Myocyte (in vitro differentiated cells): Measurements from ENCODE around the gene SCAF1. TPM values are rescaled to one million over a fixed set of nuclear protein-coding genes. Genes with fewer than 3 reads are reported as not detected.

Source experiments
- DNase-seq: peaks from one replicate; pipeline ENCODE4 v3.0.0-alpha.2; 2012; ENCODE audit warnings: low read depth
- total RNA-seq: library from RNA; depleted of rRNA; stranded (reverse); fragments of >200 nt; gene quantifications from 2 replicates; pipeline ENCODE4 v1.2.3, GENCODE V29; 2014

Gene SCAF1
- total RNA-seq, 1 donor from 2014 or later, result 26.9 TPM

DNA sequence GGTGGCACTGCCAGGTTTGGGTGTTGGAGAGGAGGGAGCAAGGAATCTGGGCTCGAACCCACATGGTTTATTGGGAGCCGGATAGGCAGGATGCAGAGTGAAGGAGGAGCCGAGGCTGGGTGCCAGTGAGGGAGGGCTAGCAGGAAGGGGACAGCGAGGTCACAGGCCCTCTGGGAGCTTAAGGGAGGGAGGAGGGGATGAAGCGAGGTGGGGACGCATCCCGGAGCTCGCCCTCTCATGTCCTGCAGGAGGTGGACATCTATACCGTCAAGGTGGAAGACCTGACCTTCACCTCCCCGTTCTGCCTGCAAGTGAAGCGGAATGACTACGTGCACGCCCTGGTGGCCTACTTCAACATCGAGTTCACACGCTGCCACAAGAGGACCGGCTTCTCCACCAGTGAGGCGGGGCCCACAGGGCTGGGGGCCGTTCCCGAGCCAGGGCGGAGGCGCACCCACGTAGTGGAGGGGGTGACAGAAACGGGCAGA lies 43.9 kb downstream of the SCAF1 start:
- no peak for DNase-seq

DNA sequence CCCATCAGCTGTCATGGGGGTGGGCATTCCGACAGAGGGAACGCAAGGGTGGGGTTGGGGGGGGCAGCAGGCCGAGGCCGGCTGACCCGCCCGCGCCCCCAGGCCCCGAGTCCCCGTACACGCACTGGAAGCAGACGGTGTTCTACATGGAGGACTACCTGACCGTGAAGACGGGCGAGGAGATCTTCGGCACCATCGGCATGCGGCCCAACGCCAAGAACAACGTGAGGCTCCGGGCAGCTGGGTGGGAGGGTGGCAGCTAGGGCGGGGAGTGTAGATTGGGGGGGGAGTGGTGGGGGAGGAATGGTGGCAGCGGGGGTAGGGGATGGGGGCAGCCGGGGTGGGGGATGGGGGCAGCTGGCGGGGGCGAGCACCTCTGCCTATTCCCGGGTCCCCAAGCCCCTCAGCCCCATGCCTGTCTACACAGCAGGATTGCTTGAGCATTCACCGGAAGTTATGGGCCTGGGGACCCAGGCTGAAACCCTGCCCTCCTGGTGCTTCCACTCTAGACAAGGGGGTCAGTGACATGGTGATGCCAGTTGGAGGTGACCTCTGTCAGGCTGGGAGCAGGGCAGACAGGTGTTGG lies 44.6 kb downstream of the SCAF1 start:
- DNase-seq, result no peak

DNA sequence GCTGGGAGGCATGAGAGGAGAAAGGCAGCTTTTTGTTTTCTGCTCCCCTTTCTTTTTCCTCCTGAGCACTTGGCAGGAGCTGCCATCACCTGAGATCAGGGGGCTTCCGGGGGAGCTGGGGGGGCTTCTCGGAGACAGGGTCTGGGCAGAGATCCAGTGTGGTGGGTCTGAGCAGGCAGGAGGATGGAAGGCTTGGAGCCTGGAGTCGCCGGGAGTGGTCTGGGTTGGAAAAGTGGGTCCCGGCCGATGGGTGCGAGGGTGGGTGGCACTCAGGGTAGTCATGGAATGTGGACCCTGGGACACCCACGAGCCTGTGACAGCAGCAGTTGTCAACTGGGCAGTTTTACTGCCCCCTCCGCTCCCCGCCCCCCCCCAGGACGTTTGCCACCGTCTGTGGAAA lies 45.1 kb downstream of the SCAF1 start:
- no peak for DNase-seq

DNA sequence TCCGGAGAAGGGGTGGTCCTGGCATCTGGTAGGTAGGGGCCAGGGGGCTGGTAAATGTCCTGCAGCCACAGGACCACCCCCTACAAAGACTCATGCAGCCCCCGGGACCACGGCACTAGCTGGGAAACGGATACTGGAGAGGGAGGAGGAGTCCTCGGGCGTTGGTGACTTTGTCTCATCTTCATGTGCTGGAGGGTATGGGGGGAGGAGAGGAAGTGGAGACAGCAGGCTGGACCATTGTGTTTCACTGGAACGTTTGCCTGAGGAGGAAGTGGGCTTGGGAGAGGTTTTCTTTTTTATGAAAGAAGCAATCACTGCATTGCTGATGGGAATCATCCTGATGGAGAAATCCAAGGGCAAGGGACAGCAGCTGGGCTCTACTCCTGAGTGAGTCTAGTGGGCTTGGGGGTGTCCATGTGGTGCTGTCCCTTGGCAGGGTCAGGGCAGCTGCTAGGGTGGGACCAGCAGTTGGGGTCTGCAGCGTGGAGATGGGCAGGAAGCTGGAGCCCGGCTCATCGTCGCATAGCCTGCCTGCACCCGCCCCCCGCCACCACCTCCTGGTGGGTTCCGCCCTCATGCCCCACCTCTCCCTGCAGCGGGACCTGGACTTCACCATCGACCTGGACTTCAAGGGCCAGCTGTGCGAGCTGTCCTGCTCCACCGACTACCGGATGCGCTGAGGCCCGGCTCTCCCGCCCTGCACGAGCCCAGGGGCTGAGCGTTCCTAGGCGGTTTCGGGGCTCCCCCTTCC lies 45.7 kb downstream of the SCAF1 start:
- DNase-seq, result no peak

DNA sequence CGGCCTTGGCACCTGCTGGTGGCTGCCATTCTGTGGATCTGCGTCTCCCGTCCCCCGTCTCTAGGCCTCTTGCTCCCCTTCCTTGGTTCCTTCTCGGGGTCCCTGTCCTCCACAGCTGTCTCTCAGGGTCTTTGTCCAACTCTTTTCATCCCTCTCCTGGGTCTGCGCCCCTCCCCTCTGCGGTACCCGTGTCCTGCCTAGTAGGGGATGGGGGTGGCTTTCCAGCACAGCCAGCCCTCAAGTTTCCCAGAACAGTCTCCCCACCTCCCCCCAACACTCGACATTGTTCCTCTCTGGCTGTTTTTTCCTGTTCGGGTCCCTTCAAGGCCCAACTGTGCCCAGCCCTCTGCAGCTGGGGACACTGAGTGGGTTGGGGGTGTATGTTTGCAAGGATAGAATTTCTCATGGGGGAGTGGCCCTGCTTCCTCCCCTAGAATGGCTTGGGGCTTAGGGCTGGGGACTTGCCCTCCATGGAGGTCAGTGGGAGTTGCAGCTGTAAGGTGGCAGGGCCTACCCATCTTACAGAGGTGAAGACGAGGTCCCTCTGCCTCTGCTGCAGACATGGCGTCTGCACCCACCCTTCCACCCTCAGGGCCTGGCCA lies 46.6 kb downstream of the SCAF1 start:
- DNase-seq, result no peak

DNA sequence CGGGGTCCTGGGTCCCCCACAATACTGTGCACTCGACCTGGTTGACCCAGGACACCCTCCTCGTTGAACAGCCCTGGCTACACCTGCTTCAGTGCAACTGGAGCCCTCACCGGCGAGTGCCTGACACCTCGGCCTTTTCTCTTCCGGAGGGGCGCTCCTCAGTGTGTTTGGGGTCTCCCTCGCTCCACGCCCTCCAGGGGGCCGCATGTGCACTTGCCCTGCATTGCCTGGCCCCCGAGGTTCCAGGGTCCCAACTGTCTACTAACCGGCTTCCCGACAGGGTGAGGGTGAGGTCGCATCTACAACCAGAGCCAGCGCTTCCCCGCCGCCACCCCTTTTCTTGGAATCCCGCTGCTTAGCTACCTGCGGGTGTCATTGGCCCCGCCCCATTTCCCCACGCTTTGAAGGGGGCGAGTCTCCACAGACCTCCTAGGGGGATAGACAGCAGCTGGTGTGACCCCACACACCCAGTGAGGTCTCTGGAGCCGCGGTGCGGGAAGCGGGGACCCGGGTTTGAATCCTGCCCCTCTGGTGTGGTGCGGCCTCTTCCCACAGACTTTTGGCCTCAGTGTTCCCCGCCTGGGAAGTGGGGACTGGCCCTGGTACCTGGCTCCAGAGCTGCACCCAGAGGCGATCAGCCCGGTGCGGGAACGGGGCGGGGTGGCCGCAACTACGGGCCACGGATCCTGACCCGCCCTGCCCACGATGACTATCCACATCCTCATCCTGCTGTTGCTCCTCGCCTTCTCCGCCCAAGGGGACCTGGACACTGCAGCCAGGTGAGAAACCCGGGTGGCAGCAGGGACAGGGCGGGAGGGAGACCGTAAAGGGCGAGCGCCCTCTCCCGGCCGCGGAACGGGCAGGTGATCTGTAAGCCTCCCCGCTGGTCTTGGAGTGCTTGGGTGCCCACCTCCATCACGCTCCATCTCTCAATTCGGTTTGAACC lies 47.4 kb downstream of the SCAF1 start, which contains the start of gene ADM5:
Gene ADM5 (plus strand): TSS at position 462 of the 946 bp plus-strand sequence. CDS start 244 bp downstream, at position 706.
- DNase-seq, result no peak

DNA sequence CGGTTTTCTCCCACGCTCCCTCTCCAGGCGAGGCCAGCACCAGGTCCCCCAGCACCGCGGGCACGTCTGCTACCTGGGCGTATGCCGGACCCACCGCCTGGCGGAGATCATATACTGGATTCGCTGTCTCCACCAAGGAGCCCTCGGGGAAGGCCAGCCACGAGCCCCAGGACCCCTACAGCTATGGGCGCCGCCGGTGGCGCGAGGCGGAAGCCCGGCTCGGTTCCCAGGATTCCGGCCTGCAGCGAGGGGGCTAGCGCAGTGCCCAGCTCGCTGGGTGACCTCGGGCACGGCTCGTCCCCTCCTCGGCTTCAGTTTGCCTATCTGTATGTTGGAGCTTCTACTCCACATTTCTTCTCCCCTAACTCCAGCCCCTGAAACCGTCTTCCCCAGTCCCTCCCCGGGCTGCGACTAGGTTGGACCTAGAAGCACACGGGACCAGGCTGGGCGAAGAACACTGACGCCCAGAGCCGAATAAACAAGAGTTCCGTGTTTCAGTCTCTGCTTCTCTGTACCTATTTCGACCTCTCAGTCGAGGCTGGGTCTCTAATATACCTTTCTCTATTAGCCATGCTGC lies 48.2 kb downstream of the SCAF1 start:
- DNase-seq, result no peak

DNA sequence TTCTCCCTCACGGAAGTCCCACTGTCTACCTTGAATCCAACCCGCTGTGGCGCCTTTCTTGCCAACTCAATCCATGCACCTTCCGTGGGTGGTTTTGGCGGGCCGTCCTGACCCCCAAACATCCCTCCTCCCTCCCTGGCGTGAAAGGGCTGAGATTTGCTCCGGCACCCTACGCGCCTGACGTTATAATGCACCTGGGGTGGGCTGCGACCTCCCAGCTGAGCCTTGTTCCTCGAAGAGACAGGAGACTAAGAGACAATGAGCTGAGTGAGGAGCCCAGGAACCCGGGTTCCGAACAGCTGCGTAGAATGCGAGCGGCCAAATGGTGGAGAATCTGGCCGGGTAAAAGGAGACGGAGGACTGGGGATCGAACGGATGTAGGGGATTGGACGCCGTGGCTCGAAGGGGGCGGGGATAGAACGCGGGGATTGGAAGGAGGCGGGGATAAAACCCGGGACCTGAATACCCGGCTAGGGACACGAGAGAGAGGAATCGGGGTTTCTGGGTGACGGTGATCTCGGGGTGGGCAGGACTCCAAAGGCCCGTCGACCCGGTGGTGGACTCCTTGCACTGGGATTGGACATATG lies 48.7 kb downstream of the SCAF1 start, which contains the start of gene CPT1C:
Gene CPT1C (plus strand): TSS at position 461 of the 587 bp plus-strand sequence. CDS start 1,137 bp downstream, outside the sequence.
- peak; percentile 68 for DNase-seq

DNA sequence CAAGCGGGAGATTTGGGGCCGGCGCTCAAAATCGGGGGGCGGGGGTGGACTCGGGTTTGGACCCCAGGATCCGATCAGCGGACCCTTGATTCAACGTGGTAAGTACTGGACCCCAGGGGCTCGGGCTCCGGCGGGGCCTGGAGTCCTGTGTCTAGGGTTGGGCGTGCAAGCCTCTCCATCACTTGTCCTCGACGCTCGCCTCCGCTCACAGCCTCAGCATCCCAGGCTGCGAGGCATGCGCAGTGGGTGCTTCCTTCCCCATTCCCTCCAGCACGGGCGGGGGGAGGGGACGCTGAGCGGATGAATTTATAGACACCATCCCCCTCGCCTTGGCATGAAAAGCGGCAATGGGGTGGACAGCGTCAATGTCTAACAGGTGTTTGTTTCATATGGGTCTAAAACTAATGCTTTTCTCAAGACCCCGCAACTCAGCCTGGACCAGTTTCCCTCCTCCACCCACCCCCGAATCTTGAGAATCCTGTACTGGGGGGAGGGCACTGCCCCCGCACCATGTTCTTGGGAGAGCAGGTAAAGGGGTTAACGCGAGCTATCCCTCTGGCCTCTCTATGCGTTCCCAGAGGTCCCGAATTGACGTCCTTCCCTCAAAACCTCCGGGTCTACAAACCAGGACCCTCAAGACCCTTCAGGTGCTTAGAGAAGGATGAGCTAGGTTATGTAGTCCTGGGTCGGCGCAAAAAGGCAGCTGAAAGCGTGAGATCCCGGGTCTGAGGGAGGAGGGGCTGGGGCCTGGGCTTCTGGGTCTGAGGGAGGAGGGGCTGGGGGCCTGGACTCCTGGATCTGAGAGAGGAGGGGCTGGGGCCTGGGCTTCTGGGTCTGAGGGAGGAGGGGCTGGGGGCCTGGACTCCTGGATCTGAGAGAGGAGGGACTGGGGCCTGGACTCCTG lies 49.5 kb downstream of the SCAF1 start:
- DNase-seq, result peak; percentile 33

DNA sequence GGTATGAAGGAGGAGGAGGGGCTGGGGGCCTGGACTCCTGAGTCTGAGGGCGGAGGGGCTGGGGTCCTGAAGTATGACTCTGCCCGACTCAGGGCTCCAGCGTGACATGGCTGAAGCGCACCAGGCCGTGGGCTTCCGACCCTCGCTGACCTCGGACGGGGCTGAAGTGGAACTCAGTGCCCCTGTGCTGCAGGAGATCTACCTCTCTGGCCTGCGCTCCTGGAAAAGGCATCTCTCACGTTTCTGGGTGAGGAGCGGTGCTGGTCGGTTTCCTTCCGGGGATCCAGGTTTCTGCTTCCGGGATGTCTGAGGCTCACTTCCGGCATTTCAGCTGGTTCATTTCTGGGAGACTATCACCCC lies 50.1 kb downstream of the SCAF1 start:
- DNase-seq, result no peak

DNA sequence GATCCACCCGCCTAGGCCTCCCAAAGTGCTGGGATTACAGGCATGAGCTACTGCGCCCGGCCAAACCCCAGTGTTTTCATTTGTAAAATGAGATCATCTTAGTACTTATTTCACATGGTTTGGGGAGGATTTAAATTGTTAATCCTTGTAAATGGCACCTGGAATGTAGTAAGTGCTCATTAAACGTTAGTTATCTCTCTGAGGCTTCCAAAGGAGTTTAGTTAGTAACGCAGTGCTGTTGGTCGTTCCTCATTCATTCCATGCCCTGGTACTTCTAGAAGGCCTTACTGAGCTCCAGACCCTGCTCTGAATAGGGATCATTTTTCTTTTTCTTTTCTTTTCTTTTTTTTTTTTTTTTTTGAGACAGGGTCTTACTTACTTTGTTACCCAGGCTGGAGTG lies 54.1 kb downstream of the SCAF1 start:
- DNase-seq, result no peak

DNA sequence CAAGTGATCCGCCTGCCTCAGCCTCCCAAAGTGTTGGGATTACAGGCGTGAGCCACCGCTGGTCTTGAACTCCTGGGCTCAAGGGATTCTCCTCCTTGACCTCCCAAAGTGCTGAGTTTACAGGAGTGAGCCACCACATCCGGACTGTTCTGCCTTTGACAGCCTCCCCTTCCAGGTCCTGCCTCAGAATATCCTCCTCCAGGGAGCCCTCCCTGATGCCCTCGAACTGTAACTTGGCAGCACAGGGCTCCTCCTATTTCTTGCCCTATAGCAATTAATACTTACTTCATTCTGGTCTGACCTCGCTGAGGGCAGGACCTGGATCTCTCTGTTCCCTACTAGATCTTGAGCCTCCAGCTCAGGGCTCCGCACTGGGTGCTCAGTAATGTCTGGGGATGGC lies 54.9 kb downstream of the SCAF1 start:
- no peak for DNase-seq

DNA sequence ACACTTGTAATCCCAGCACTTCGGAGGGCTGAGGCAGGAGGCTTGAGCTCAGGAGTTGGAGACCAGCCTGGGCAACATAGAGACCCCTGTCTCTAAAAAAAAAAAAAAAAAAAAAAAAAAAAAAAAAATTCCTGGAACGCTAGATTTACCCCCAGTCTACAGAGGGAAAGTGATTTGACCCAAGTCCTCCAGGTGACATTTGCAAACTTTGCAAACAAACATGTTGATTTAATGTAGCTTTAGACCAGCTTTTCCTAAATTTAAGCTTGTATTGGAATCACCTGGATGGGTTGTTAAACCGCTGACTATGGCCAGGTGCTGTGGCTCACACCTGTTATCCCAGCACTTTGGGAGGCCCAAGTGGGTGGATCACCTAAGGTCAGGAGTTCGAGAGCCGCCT lies 57.4 kb downstream of the SCAF1 start:
- no peak for DNase-seq

DNA sequence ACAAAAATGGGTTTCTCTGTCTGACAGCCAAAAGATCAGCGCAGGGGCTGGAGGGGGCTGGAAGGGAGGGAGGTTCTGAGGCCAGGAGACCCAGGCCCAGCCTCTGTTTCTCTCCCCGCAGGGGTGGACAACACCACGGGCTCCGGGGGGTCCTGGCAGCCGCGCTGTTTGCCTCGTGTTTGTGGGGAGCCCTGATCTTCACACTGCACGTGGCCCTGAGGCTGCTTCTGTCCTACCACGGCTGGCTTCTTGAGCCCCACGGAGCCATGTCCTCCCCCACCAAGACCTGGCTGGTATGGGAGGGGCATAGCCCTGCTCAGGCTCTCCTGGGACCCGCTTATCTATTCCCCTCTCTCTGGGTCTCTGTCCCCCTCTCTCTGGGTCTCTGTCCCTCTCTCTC lies 58.6 kb downstream of the SCAF1 start:
- DNase-seq, result no peak

DNA sequence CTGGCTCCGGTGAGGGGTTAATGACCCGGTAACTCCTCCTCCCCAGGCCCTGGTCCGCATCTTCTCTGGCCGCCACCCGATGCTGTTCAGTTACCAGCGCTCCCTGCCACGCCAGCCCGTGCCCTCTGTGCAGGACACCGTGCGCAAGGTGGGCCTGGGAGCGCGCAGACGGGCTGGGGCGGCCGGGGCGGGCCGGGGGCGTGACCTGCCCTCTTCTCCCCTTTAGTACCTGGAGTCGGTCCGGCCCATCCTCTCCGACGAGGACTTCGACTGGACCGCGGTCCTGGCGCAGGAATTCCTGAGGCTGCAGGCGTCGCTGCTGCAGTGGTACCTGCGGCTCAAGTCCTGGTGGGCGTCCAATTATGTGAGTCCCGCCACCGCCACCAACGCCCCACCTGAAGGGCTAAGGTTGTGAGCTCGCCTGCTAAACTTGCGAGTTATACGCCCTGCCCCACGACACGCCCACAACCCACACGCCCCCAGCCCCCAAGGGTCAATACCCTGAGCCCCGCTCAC lies 59.3 kb downstream of the SCAF1 start:
- no peak for DNase-seq

DNA sequence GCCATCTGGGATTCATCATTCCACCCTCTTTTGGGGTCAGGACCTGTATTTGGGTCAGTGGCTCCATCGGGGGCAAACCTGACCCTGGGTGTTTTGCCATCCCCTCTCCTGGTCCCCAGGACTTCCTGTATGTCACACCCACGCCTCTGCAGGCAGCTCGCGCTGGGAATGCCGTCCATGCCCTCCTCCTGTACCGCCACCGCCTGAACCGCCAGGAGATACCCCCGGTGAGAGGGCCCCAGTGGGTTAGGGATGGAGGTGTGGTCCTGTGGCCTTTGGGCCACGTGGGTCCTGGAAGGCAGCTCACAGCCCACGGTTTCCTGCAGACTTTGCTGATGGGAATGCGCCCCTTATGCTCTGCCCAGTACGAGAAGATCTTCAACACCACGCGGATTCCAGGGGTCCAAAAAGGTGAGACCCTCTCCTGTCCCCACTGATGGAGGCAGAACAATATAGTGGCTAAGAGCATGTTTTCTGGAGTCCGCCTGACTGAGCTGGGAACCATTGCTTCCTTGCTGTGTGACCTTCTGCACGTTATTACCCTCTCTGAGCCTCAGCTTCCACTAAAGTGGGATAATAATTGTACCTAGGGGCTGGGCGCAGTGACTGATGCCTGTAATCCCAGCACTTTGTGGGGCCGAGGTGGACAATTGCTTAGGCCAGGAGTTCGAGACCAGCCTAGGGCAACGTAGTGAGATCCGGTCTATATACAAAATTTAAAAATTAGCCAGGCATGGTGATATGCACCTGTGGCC lies 63.1 kb downstream of the SCAF1 start:
- no peak for DNase-seq

DNA sequence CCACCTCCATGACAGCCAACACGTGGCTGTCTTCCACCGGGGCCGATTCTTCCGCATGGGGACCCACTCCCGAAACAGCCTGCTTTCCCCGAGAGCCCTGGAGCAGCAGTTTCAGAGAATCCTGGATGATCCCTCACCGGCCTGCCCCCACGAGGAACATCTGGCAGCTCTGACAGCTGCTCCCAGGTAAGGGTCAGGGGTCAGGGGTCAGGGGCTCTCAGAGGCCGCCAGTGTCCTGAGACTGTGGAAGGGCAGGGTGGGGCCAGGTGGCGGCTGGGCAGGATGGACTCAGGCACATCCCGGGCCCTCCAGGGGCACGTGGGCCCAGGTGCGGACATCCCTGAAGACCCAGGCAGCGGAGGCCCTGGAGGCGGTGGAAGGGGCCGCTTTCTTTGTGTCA lies 63.9 kb downstream of the SCAF1 start:
- DNase-seq, result no peak
